Astrocyte (in vitro differentiated cells and primary cell): Measurements from ENCODE around the gene IQGAP2.

Experiments
- EZH2 ChIP-seq: IDR thresholded peaks from 2 replicates; pipeline ENCODE4 v1.6.1; 2012; ENCODE audit warnings: mild to moderate bottlenecking, low read length, inconsistent platforms; ENCODE audit not compliant: insufficient read depth
- TF ChIP-seq, protein P1 (sequence below): IDR thresholded peaks from 2 replicates; pipeline ENCODE4 v1.5.1; 2011; ENCODE audit warnings: low read depth, mild to moderate bottlenecking, inconsistent platforms, low read length, moderate library complexity; ENCODE audit not compliant: insufficient read depth

GRCh38 chr5:76487821-76488220 lies 84.7 kb downstream of the IQGAP2 start:
- TF ChIP-seq, protein P1, sequence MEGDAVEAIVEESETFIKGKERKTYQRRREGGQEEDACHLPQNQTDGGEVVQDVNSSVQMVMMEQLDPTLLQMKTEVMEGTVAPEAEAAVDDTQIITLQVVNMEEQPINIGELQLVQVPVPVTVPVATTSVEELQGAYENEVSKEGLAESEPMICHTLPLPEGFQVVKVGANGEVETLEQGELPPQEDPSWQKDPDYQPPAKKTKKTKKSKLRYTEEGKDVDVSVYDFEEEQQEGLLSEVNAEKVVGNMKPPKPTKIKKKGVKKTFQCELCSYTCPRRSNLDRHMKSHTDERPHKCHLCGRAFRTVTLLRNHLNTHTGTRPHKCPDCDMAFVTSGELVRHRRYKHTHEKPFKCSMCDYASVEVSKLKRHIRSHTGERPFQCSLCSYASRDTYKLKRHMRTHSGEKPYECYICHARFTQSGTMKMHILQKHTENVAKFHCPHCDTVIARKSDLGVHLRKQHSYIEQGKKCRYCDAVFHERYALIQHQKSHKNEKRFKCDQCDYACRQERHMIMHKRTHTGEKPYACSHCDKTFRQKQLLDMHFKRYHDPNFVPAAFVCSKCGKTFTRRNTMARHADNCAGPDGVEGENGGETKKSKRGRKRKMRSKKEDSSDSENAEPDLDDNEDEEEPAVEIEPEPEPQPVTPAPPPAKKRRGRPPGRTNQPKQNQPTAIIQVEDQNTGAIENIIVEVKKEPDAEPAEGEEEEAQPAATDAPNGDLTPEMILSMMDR, result no peak
- no peak for TF ChIP-seq EZH2
